ENCODE data around the gene DAND5. TPM values are rescaled to one million over a fixed set of nuclear protein-coding genes. Genes with fewer than 3 reads are reported as not detected.

Gene DAND5
- total RNA-seq, 1 donor from 2014 or later, result not detected

DNA sequence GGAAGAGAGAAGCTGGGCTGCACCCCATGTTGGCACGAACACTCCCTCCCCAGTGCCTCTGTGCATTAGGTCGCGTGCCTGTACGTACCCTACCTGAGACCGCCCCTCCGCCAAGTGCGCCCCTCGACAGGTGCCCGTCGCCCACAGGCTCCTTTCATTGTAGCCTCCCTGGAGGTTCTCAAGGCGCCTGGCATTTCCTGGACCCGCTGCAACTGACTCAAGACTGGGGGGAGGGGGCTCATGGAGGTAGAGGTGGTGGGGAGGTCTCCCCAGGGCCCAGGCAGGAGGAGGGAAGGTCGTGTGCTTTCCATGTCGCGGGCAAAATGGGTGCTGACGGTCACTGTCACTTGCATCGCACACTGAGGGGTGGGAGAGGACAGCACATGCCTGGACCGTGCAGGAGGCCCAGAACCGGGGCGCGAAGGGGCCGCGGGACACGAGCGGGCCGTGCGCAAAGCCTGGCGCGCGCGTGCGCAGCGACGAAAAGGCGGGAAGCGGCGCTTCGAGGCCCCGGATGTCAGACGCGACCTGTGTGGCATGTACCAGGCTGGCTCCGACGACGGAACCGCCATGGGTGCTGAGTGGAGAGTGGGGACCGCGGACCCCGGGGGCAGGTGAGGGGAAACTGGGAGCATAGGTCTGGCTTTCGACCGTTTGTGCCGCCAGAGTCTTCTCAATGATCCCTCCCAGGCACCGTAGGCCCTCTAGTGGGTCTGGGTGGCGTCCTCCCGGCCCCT, 42.4 kb downstream of the DAND5 start:
- peak overlapping the region; percentile 91 for H3K27ac ChIP-seq (ENCODE audit: low read depth, low read length)
- H2AFZ ChIP-seq (ENCODE audit: low read depth, low read length), result no peak overlapping the region
- Mint-ChIP-seq H3K27me3 (ENCODE audit: low read depth, unreplicated experiment) (peaks cover 81% of the 10 kb centered on the region), H3K4me3 (ENCODE audit: unreplicated experiment) (no peak overlapping the region), H3K4me1 (ENCODE audit: low read depth, unreplicated experiment) (peaks cover 27% of the 10 kb centered on the region), H3K36me3 (ENCODE audit: low read depth, unreplicated experiment) (no peaks in the 10 kb centered on the region), H3K9me3 (ENCODE audit: unreplicated experiment) (peaks cover 10% of the 10 kb centered on the region), H3K27ac (ENCODE audit: unreplicated experiment) (no peak overlapping the region)
- H3K27me3 ChIP-seq (ENCODE audit: insufficient read depth, low read length), result no peaks in the 10 kb centered on the region
- peaks cover 59% of the 10 kb centered on the region for H3K4me1 ChIP-seq (ENCODE audit: insufficient read depth, low read length)
- H4K20me1 ChIP-seq (ENCODE audit: insufficient read depth, low read length), result peaks cover 51% of the 10 kb centered on the region
- peak overlapping the region; percentile 11 for H3K4me2 ChIP-seq (ENCODE audit: low read length)
- no peak overlapping the region for H3K4me3 ChIP-seq (ENCODE audit: insufficient read depth, low read depth, low read length)
- H3K79me2 ChIP-seq (ENCODE audit: insufficient read depth, low read length), result peaks cover 98% of the 10 kb centered on the region
- no peaks in the 10 kb centered on the region for H3K36me3 ChIP-seq (ENCODE audit: insufficient read depth, low read length)
- TF ChIP-seq EZH2 (IDR thresholded peaks at IDR 0.05; ENCODE audit: insufficient read depth, low read length), result peak; percentile 60
- TF ChIP-seq, protein P1, sequence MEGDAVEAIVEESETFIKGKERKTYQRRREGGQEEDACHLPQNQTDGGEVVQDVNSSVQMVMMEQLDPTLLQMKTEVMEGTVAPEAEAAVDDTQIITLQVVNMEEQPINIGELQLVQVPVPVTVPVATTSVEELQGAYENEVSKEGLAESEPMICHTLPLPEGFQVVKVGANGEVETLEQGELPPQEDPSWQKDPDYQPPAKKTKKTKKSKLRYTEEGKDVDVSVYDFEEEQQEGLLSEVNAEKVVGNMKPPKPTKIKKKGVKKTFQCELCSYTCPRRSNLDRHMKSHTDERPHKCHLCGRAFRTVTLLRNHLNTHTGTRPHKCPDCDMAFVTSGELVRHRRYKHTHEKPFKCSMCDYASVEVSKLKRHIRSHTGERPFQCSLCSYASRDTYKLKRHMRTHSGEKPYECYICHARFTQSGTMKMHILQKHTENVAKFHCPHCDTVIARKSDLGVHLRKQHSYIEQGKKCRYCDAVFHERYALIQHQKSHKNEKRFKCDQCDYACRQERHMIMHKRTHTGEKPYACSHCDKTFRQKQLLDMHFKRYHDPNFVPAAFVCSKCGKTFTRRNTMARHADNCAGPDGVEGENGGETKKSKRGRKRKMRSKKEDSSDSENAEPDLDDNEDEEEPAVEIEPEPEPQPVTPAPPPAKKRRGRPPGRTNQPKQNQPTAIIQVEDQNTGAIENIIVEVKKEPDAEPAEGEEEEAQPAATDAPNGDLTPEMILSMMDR (IDR thresholded peaks at IDR 0.05; ENCODE audit: insufficient read depth, low read depth, low read length), result no peak
- no peaks in the 10 kb centered on the region for H3K9me3 ChIP-seq (ENCODE audit: insufficient read depth, low read depth, low read length)
- no peak overlapping the region for H3K9ac ChIP-seq (ENCODE audit: low read length)
- FAIRE-seq (no peak), DNase-seq (ENCODE audit: low read depth) (no peak)

GRCh38 chr19:13012390-13012689, 43.0 kb downstream of the DAND5 start:
- H3K36me3 ChIP-seq (ENCODE audit: insufficient read depth, low read length), result no peaks in the 10 kb centered on the region
- H3K9ac ChIP-seq (ENCODE audit: low read length), result peak overlapping the region; percentile 87
- peak overlapping the region; percentile 89 for H3K4me2 ChIP-seq (ENCODE audit: low read length)
- peaks cover 98% of the 10 kb centered on the region for H3K79me2 ChIP-seq (ENCODE audit: insufficient read depth, low read length)
- no peaks in the 10 kb centered on the region for H3K27me3 ChIP-seq (ENCODE audit: insufficient read depth, low read length)
- Mint-ChIP-seq H3K4me3 (ENCODE audit: unreplicated experiment) (no peak overlapping the region), H3K4me1 (ENCODE audit: low read depth, unreplicated experiment) (peaks cover 31% of the 10 kb centered on the region), H3K9me3 (ENCODE audit: unreplicated experiment) (peaks cover 10% of the 10 kb centered on the region), H3K36me3 (ENCODE audit: low read depth, unreplicated experiment) (no peaks in the 10 kb centered on the region), H3K27ac (ENCODE audit: unreplicated experiment) (peak overlapping the region; percentile 62), H3K27me3 (ENCODE audit: low read depth, unreplicated experiment) (peaks cover 81% of the 10 kb centered on the region)
- H3K27ac ChIP-seq (ENCODE audit: low read depth, low read length), result peak overlapping the region; percentile 91
- TF ChIP-seq EZH2 (IDR thresholded peaks at IDR 0.05; ENCODE audit: insufficient read depth, low read length), result no peak
- TF ChIP-seq, protein P1 (IDR thresholded peaks at IDR 0.05; ENCODE audit: insufficient read depth, low read depth, low read length), result no peak
- no peak for DNase-seq (ENCODE audit: low read depth)
- H3K4me1 ChIP-seq (ENCODE audit: insufficient read depth, low read length), result peaks cover 64% of the 10 kb centered on the region
- H2AFZ ChIP-seq (ENCODE audit: low read depth, low read length), result peak overlapping the region; percentile 45
- H4K20me1 ChIP-seq (ENCODE audit: insufficient read depth, low read length), result peaks cover 46% of the 10 kb centered on the region
- no peak for FAIRE-seq
- H3K4me3 ChIP-seq (ENCODE audit: insufficient read depth, low read depth, low read length), result peak overlapping the region; percentile 50
- H3K9me3 ChIP-seq (ENCODE audit: insufficient read depth, low read depth, low read length), result no peaks in the 10 kb centered on the region

All from astrocyte (in vitro differentiated cells and primary cell).